HepG2 (cell line): ENCODE results near the gene MYLK. TPM values are rescaled to one million over a fixed set of nuclear protein-coding genes. Genes with fewer than 3 reads are reported as not detected.

ENCODE experiments used
- ATAC-seq: fragments of 200-7000 bp; cut with Tn5 transposase; 3 replicates; pipeline ENCODE4 v1.9.1; 2020; ENCODE audit warnings: mild to moderate bottlenecking, moderate library complexity
- BruUV-seq: library from RNA; stranded (reverse); fragments of 400-500 nt; replicated peaks from 2 replicates; lab custom pipeline; 2021; lab: Mats Ljungman, UMichigan
- CTCF ChIA-PET: fragments of 300-600 bp; formaldehyde crosslinking; extraction: SDS; loops from one replicate; lab custom pipeline; 2021; ENCODE audit warnings: low total read pairs, inconsistent platforms, low intra/inter-chr PET ratio; lab: Yijun Ruan, JAX
- POLR2A ChIA-PET: fragments of 350-600 bp; sonication (Branson Sonifier 250); formaldehyde crosslinking; loops from one replicate; lab custom pipeline; 2020; ENCODE audit warnings: antibody characterized with exemption, inconsistent platforms; lab: Yijun Ruan, JAX
- DNase-seq: peaks from one replicate; pipeline ENCODE4 v3.0.0-alpha.2; 2015; ENCODE audit warnings: low spot score
- FAIRE-seq: peaks from 3 replicates; lab custom pipeline; 2011; peaks lifted over from hg19 to GRCh38; lab: Jason Lieb, UNC
- H2AFZ ChIP-seq: one replicate; pipeline ENCODE4 v1.6.1; 2011; ENCODE audit warnings: low read length, inconsistent platforms
- H3K27ac ChIP-seq: fragments of 300-600 bp; 3 replicates; pipeline ENCODE4 v1.8.0; 2011; ENCODE audit warnings: mixed run types, mild to moderate bottlenecking, mixed read lengths, low read length, inconsistent platforms; ENCODE audit not compliant: insufficient read depth; ENCODE audit errors: extremely low read length
- H3K27me3 ChIP-seq, 2 experiments: fragments of 200-600 bp in 1 of 2; 2 replicates in 1 of 2; 3 replicates in 1 of 2; pipeline versions ENCODE4 v1.6.0 to v1.8.0; 2011; ENCODE audit warnings: low read length in 2 of 2, mild to moderate bottlenecking in 2 of 2, moderate library complexity in 2 of 2, inconsistent platforms in 1 of 2; ENCODE audit not compliant: insufficient read depth in 2 of 2, control insufficient read depth in 1 of 2
- H3K36me3 ChIP-seq, 2 experiments: fragments of 200-600 bp in 1 of 2; replicated peaks in 1 of 2; 2 replicates in 1 of 2; 3 replicates in 1 of 2; pipeline versions ENCODE4 v1.5.1 to v1.8.0; 2011; ENCODE audit warnings: low read length in 2 of 2, inconsistent platforms in 1 of 2; ENCODE audit not compliant: insufficient read depth in 2 of 2, control insufficient read depth in 1 of 2
- H3K4me1 ChIP-seq: 2 replicates; pipeline ENCODE4 v1.5.1; 2012; ENCODE audit warnings: low read length, inconsistent platforms; ENCODE audit not compliant: insufficient read depth
- H3K4me2 ChIP-seq: 2 replicates; pipeline ENCODE4 v1.6.0; 2011; ENCODE audit warnings: low read depth, low read length, inconsistent platforms
- H3K4me3 ChIP-seq, 3 experiments: fragments of 200-600 bp in 1 of 3; sonication (generic), shearing (Covaris generic) in 1 of 3; replicated peaks in 1 of 3; 2 replicates each; pipeline ENCODE4 v1.5.1; 2011 to 2016; ENCODE audit warnings: low read length in 3 of 3, inconsistent platforms in 2 of 3, low read depth in 2 of 3, mild to moderate bottlenecking in 2 of 3, control low read depth in 1 of 3, mixed read lengths in 1 of 3; ENCODE audit not compliant: insufficient read depth in 1 of 3
- H3K79me2 ChIP-seq: one replicate; pipeline ENCODE4 v1.6.1; 2011; ENCODE audit warnings: low read length, inconsistent platforms; ENCODE audit not compliant: insufficient read depth
- H3K9ac ChIP-seq: 2 replicates; pipeline ENCODE4 v1.6.0; 2011; ENCODE audit warnings: mild to moderate bottlenecking, low read depth, low read length, inconsistent platforms; ENCODE audit not compliant: insufficient read depth
- H3K9me3 ChIP-seq: 2 replicates; pipeline ENCODE4 v1.5.1; 2012; ENCODE audit warnings: mild to moderate bottlenecking, low read length
- H4K20me1 ChIP-seq: 2 replicates; pipeline ENCODE4 v1.6.0; 2011; ENCODE audit warnings: inconsistent platforms, mild to moderate bottlenecking, low read length, moderate library complexity; ENCODE audit not compliant: insufficient read depth
- AGO2 ChIP-seq: fragments of 200-400 bp; formaldehyde crosslinking; optimal IDR thresholded peaks from 2 replicates; pipeline ENCODE3; 2017; ENCODE audit warnings: mild to moderate bottlenecking, low read depth, low read length, moderate library complexity
- CEBPZ ChIP-seq: IDR thresholded peaks from 2 replicates; pipeline ENCODE4 v1.6.1; 2012; ENCODE audit warnings: low read length, improper control_type of control experiment
- CREB1 ChIP-seq, 2 experiments: fragments of 450-650 bp in 1 of 2; IDR thresholded peaks; 2 replicates each; pipeline ENCODE4 v1.6.1; 2016 to 2017; ENCODE audit warnings: control low read depth in 1 of 2, mild to moderate bottlenecking in 1 of 2, missing compliant biosample characterization in 1 of 2, missing genetic modification characterization in 1 of 2
- DNMT1 ChIP-seq: sonication (generic); formaldehyde crosslinking; IDR thresholded peaks from 2 replicates; pipeline ENCODE4 v1.5.1; 2020; ENCODE audit warnings: mild to moderate bottlenecking, missing genetic modification reagents
- MED13 ChIP-seq: sonication (generic); formaldehyde crosslinking; IDR thresholded peaks from 2 replicates; pipeline ENCODE4 v1.5.0; 2020; ENCODE audit warnings: missing genetic modification reagents
- MEIS2 ChIP-seq: sonication (generic); formaldehyde crosslinking; IDR thresholded peaks from 2 replicates; pipeline ENCODE4 v1.9.0; 2021; ENCODE audit warnings: mild to moderate bottlenecking, missing genetic modification reagents
- POGZ ChIP-seq: sonication (generic); formaldehyde crosslinking; IDR thresholded peaks from 2 replicates; pipeline ENCODE4 v1.4.0; 2020; ENCODE audit warnings: mild to moderate bottlenecking, missing genetic modification reagents
- ZC3H13 ChIP-seq: sonication (generic); formaldehyde crosslinking; IDR thresholded peaks from 2 replicates; pipeline ENCODE4 v1.8.1; 2023; ENCODE audit warnings: mild to moderate bottlenecking, missing genetic modification reagents, moderate library complexity
- ZNF143 ChIP-seq: sonication (generic); formaldehyde crosslinking; IDR thresholded peaks from 2 replicates; pipeline ENCODE4 v1.4.0; 2020; ENCODE audit warnings: missing genetic modification reagents
- ZNF644 ChIP-seq: IDR thresholded peaks from 2 replicates; pipeline ENCODE4 v1.6.1; 2016; ENCODE audit warnings: low read depth
- ZNF792 ChIP-seq: IDR thresholded peaks from 2 replicates; pipeline ENCODE4 v1.6.1; 2016
- WGBS: methylation state at CpG from one replicate; pipeline ENCODE4 v1.1.6; 2017; ENCODE audit warnings: low lambda C conversion rate; 5-methylcytosine and 5-hydroxymethylcytosine counted together
- in situ Hi-C: cut with HindIII; loops from 2 replicates; pipeline ENCODE4 v1.10.0; 2017; ENCODE audit warnings: low pct_unique_long_range_greater_than_20kb; ENCODE audit not compliant: extremely low pct_ligation_motif_present
- intact Hi-C: fragments of 100-400 bp; cut with micrococcal nuclease; formaldehyde crosslinking; loops from one replicate; pipeline ENCODE4 v1.10.0; 2022; ENCODE audit not compliant: unreplicated experiment
- polyA plus RNA-seq, 8 experiments: library from polyadenylated mRNA; depleted of rRNA in 3 of 8; stranded (reverse) in 7 of 8; unstranded in 1 of 8; fragments of >200 nt; fragmentation: Illumina TruSeq in 4 of 8; extraction: Trizol in 4 of 8; gene quantifications; 2 replicates each; pipeline versions ENCODE4 v1.2.1 to v1.2.3, GENCODE V29; 2011 to 2016; ENCODE audit warnings: low read depth in 4 of 8, missing spikeins in 1 of 8, mixed read lengths in 1 of 8; ENCODE audit not compliant: insufficient read depth in 1 of 8
- total RNA-seq, 5 experiments: library from RNA; depleted of rRNA; stranded (reverse); fragments of >200 nt; fragmentation: Illumina TruSeq; extraction: Trizol; gene quantifications; 2 replicates each; pipeline ENCODE4 v1.2.3, GENCODE V29; 2016; ENCODE audit warnings: low read depth in 1 of 5

Gene MYLK
- total and polyA plus RNA-seq, 2 of the 13 experiments (the other 11 are each of a cell fraction or from before 2014, with no cell fraction given) = 10.6 to 34.9 TPM

DNA sequence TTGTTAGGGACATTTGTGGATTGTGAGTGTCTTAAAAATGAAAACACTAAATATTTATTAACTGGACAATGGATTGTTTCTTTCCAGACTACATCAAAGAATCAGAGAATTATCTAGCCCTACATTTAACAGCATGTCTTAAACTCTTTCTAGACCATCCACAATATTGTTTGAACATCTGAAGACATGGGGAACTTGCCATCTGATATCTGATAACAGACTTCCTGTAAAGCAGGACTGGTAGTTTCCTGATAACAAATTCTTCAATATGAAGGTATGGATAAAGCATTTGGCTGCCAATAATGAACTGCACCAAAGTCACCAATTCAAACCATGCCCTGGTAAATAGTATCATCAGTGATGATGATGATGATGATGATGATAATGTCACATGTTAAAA lies 273.1 kb downstream of the MYLK start:
- H3K27ac ChIP-seq = no peak overlapping the region
- no peak overlapping the region for H3K4me2 ChIP-seq
- no peak overlapping the region for H3K4me3 ChIP-seq
- intact Hi-C loops = no loop called here
- H4K20me1 ChIP-seq = no peaks in the 10 kb centered on the region
- BruUV-seq = no TSS peak
- peak; percentile 33; the same call in 1 of the 2 replicates for TF ChIP-seq CREB1 (IDR thresholded peaks at IDR 0.05)
- TF ChIP-seq CREB1 (CRISPR knock-in tag; IDR thresholded peaks at IDR 0.05) = no peak
- TF ChIP-seq MED13 (CRISPR knock-in tag) = no peak
- TF ChIP-seq CEBPZ = no peak
- no peak for TF ChIP-seq POGZ (CRISPR knock-in tag)
- H2AFZ ChIP-seq = no peak overlapping the region
- in situ Hi-C loops = no loop called here
- H3K27me3 ChIP-seq = no peaks in the 10 kb centered on the region
- CTCF ChIA-PET = no interaction called here
- H3K9ac ChIP-seq = no peak overlapping the region
- H3K4me1 ChIP-seq = peaks cover 19% of the 10 kb centered on the region
- H3K36me3 ChIP-seq = peaks cover 4 to 13% of the 10 kb centered on the region in 2 experiments; a peak in 4 of 5 replicates
- no peaks in the 10 kb centered on the region for H3K9me3 ChIP-seq
- DNase-seq (no peak), ATAC-seq (no peak), FAIRE-seq (no peak)
- POLR2A ChIA-PET = interaction anchor here (2.1 kb wide), 1 partner anchor 25 kb away, joined by 6 read pairs; no protein-coding TSS in a partner anchor
- H3K79me2 ChIP-seq = no peaks in the 10 kb centered on the region

GRCh38 chr3:123610331-123610730 lies 273.8 kb downstream of the MYLK start:
- intact Hi-C loops = no loop called here
- peaks cover 26% of the 10 kb centered on the region for H3K4me1 ChIP-seq
- no peak overlapping the region for H3K9ac ChIP-seq
- H3K4me2 ChIP-seq = no peak overlapping the region
- POLR2A ChIA-PET = no interaction called here
- FAIRE-seq (no peak), ATAC-seq (no peak), DNase-seq (no peak)
- in situ Hi-C loops = no loop called here
- H2AFZ ChIP-seq = no peak overlapping the region
- H3K79me2 ChIP-seq = no peaks in the 10 kb centered on the region
- H3K9me3 ChIP-seq = no peaks in the 10 kb centered on the region
- no peak overlapping the region for H3K4me3 ChIP-seq
- no peak overlapping the region for H3K27ac ChIP-seq
- WGBS = 87% methylated on average over 3 of the region's 3 CpGs
- H3K27me3 ChIP-seq = no peaks in the 10 kb centered on the region
- CTCF ChIA-PET = no interaction called here
- H4K20me1 ChIP-seq = no peaks in the 10 kb centered on the region
- no TSS peak for BruUV-seq
- H3K36me3 ChIP-seq = peaks cover 4 to 13% of the 10 kb centered on the region in 2 experiments; a peak in 4 of 5 replicates
- no peak for TF ChIP-seq AGO2
- no peak for TF ChIP-seq MEIS2
- no peak for TF ChIP-seq DNMT1
- TF ChIP-seq ZNF644 (CRISPR knock-in tag) = no peak
- no peak for TF ChIP-seq ZNF792 (CRISPR knock-in tag)
- TF ChIP-seq ZNF143 (CRISPR knock-in tag) = no peak
- TF ChIP-seq ZC3H13 = no peak
